GM19239 (cell line): ENCODE results near the gene TLK2.
A peak's percentile ranks its signal among the peaks of the same experiment; 100 is the strongest.
"Not testable (repeated sequence)": the region's sequence is repeated elsewhere in the genome, so short reads cannot be mapped to it uniquely, and the experiment has no call there.

ENCODE experiments used
- DNase-seq: peaks from one replicate; pipeline ENCODE4 v3.0.0; 2011; ENCODE audit warnings: low spot score; ENCODE audit not compliant: insufficient read length
- FAIRE-seq: peaks from 2 replicates; lab custom pipeline; 2011; peaks lifted over from hg19 to GRCh38; lab: Jason Lieb, UNC

Gene TLK2

GRCh38 chr17:62595484-62595883, 116.9 kb downstream of the TLK2 start:
- DNase-seq (no peak), FAIRE-seq (no peak)

- DNase-seq, result no peak
- FAIRE-seq, result no peak
Observed at GRCh38 chr17:62596662-62597061, 118.0 kb downstream of the TLK2 start.

- DNase-seq, result no peak
- FAIRE-seq, result no peak
Observed at GRCh38 chr17:62597150-62597549, 118.5 kb downstream of the TLK2 start.

GRCh38 chr17:62597920-62598319, 119.3 kb downstream of the TLK2 start:
- DNase-seq, result no peak
- no peak for FAIRE-seq

GRCh38 chr17:62599964-62600657, 121.5 kb downstream of the TLK2 start:
- no peak for DNase-seq
- FAIRE-seq, result no peak

GRCh38 chr17:62600805-62601204, 122.2 kb downstream of the TLK2 start:
- FAIRE-seq, result no peak
- DNase-seq, result no peak

- DNase-seq (no peak), FAIRE-seq (no peak)
Observed at GRCh38 chr17:62601471-62601870, 122.8 kb downstream of the TLK2 start.

GRCh38 chr17:62603783-62604182, 125.2 kb downstream of the TLK2 start:
- FAIRE-seq, DNase-seq: not testable (repeated sequence)

- FAIRE-seq, result no peak
- no peak for DNase-seq
Observed at GRCh38 chr17:62605588-62605987, 127.0 kb downstream of the TLK2 start.

GRCh38 chr17:62611292-62611691, 132.7 kb downstream of the TLK2 start:
- no peak for FAIRE-seq
- DNase-seq, result no peak

- DNase-seq, result no peak
- FAIRE-seq, result peak; percentile 28
Observed at GRCh38 chr17:62611728-62612127, 133.1 kb downstream of the TLK2 start.

GRCh38 chr17:62612289-62612688, 133.7 kb downstream of the TLK2 start:
- not testable (repeated sequence) for DNase-seq, FAIRE-seq

- not testable (repeated sequence) for DNase-seq, FAIRE-seq
Observed at GRCh38 chr17:62613095-62613494, 134.5 kb downstream of the TLK2 start.

- DNase-seq (no peak), FAIRE-seq (no peak)
Observed at GRCh38 chr17:62614142-62614541, 135.5 kb downstream of the TLK2 start.

GRCh38 chr17:62615503-62615902, 136.9 kb downstream of the TLK2 start:
- FAIRE-seq (no peak), DNase-seq (no peak)

- no peak for DNase-seq
- no peak for FAIRE-seq
Observed at GRCh38 chr17:62616993-62617893, 138.6 kb downstream of the TLK2 start.

GRCh38 chr17:62617894-62618472, 139.4 kb downstream of the TLK2 start:
- DNase-seq, result no peak
- FAIRE-seq, result no peak

- FAIRE-seq (no peak), DNase-seq (no peak)
Observed at GRCh38 chr17:62618647-62619416, 140.2 kb downstream of the TLK2 start.

GRCh38 chr17:62619417-62620155, 141.0 kb downstream of the TLK2 start:
- FAIRE-seq (no peak), DNase-seq (no peak)

GRCh38 chr17:62621223-62621622, 142.6 kb downstream of the TLK2 start:
- no peak for FAIRE-seq
- DNase-seq, result no peak
